GM12892 (cell line): ENCODE results near the gene CPLANE1.
A peak's percentile ranks its signal among the peaks of the same experiment; 100 is the strongest.
"Not testable (repeated sequence)": the region's sequence is repeated elsewhere in the genome, so short reads cannot be mapped to it uniquely, and the experiment has no call there.

Experiments
- DNase-seq: peaks from one replicate; pipeline ENCODE4 v3.0.0; 2011; ENCODE audit not compliant: insufficient read length
- FAIRE-seq: peaks from 2 replicates; lab custom pipeline; 2011; peaks lifted over from hg19 to GRCh38; lab: Jason Lieb, UNC
- POLR2A ChIP-seq: IDR thresholded peaks from 2 replicates; pipeline ENCODE4 v1.6.1; 2011; ENCODE audit warnings: low read depth, low read length, control low read depth
- POLR2AphosphoS5 ChIP-seq: IDR thresholded peaks from 2 replicates; pipeline ENCODE4 v1.6.1; 2011; ENCODE audit warnings: low read depth, low read length, control low read depth
- TAF1 ChIP-seq: IDR thresholded peaks from 2 replicates; pipeline ENCODE4 v1.6.1; 2011; ENCODE audit warnings: low read depth, mild to moderate bottlenecking, control low read depth, low read length, borderline replicate concordance

CPLANE1 gene

DNA sequence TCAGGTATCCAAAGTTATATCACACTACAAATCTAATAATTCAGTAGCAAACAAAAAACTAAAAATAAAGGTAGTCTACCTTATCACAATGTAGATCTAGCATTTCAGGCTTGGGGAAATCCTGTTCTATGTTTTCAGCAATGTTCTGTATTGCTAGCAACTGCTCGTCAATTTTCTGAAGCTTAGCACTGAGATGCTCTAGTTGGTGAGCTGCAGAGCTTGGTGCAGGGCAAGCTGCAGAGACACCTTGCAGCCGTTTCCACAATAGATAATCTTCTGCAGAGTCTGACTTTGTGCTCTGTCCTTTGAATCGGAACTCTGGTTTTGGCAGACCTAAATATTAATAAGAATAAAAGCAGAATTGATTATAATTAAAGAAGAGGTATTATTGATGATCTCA, 95.5 kb downstream of the CPLANE1 start:
- DNase-seq (no peak), FAIRE-seq (no peak)
- no peak for TF ChIP-seq TAF1
- no peak for TF ChIP-seq POLR2AphosphoS5
- no peak for TF ChIP-seq POLR2A

DNA sequence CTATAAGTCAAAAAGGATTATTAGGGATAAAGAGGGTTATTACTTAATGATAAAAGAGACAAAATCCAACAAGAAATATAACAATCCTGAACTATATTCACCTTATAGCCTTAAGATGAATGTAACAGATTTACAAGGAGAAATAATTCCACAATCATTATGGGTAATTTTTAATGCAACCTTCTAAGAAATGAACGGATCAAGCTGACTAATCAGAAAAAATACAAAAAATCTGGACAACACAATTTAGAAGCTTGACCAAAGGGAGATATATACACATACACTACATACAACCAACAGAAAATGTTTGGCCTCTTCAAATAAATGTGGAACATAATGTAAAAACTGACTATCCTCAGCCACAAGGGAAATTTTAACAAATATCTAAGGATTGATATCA, 102.3 kb downstream of the CPLANE1 start:
- no peak for DNase-seq
- no peak for TF ChIP-seq POLR2AphosphoS5
- no peak for TF ChIP-seq POLR2A
- TF ChIP-seq TAF1, result no peak
- no peak for FAIRE-seq

DNA sequence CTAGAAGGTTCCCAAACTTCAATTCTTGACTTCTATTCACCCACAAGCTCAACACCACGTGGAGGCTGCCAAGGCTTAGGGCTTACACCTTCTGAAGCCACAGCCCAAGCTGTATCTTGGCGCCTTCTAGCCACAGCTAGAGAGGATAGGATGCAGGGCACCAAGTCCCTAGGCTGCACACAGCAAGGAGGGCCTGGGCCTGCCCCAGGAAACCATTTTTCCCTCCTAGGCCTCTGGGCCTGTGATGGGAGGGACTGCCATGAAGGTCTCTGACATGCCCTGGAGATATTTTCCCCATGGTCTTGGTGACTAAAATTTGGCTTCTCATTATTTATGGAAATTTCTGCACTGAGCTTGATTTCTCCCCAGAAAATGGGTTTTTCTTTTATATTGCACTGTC, 112.5 kb downstream of the CPLANE1 start:
- FAIRE-seq, result no peak
- no peak for DNase-seq
- TF ChIP-seq POLR2A (no peak), TAF1 (no peak), POLR2AphosphoS5 (no peak)

DNA sequence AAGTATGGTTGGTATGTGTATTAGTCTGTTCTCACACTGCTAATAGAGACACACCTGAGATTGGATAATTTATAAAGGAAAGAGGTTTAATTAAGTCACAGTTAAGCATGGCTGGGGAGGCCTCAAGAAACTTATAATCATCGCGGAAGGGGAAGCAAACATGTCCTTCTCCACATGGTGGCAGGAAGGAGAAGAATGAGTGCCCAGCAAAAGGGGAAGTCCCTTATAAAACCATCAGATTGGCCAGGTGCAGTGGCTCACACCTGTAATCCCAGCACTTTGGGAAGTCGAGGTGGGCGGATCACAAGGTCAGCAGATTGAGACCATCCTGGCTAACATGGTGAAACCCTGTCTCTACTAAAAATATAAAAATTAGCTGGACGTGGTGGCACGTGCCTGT, 113.9 kb downstream of the CPLANE1 start:
- not testable (repeated sequence) for FAIRE-seq, DNase-seq

DNA sequence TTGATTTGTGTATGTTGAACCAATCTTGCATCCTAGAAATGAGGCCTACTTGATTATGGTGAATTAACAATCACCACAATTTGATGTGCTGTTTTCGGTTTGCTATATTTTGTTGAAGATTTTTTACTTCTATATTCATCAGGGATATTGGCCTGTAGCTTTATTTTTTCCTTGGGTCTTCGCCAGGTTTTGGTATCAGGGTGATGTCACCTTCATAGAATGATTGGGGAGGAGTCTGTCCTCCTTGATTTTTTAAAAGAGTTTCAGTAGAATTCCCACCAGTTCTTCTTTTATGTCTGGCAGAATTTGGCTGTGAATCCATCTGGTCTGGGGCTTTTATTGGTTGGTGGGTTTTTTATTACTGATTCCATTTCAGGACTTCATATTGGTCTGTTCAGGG, 115.2 kb downstream of the CPLANE1 start:
- FAIRE-seq, result no peak
- no peak for DNase-seq

DNA sequence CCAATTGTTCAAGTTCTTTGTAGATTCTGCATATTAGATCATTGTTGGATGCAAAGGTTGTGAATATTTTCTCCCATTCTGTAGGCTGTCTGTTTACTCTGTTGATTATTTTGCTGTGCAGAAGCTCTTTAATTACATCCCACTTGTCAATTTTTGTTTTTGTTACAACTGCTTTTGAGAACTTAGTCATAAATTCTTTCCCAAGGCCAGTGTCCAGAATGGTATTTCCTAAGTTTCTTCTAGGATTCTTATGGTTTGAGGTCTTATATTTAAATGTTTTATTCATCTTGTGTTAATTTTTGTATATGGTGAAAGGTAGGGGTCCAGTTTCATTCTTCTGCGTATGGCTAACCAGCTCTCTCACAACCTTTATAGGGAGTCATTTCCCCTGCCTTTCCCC, 116.5 kb downstream of the CPLANE1 start:
- FAIRE-seq (no peak), DNase-seq (no peak)
- TF ChIP-seq POLR2AphosphoS5, result no peak
- TF ChIP-seq POLR2A, result no peak
- TF ChIP-seq TAF1, result no peak

More for the DNA sequence above, 115.2 kb downstream of the CPLANE1 start:
- TF ChIP-seq POLR2AphosphoS5 (no peak), TAF1 (no peak), POLR2A (no peak)

DNA sequence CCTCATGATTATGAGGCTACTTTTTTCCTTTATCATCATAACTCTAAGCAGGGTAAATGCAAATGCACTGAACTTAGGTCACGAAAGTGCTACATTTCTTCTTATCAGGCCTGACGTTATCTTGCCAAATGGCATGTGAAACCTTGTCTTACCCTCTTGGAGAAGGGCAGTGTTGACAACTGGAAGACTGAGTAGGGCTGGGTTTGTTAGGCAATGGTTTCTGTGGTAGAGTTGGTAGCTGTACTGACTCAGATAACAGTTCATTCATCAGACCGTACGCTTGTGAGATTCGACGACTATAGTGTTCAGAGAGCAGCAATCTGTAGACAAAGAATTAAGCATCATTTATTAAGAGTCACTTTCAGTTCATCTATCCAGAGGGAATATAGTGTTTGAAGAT, 127.7 kb downstream of the CPLANE1 start:
- no peak for TF ChIP-seq TAF1
- TF ChIP-seq POLR2A, result no peak
- TF ChIP-seq POLR2AphosphoS5, result no peak
- FAIRE-seq (peak; percentile 48), DNase-seq (no peak)

DNA sequence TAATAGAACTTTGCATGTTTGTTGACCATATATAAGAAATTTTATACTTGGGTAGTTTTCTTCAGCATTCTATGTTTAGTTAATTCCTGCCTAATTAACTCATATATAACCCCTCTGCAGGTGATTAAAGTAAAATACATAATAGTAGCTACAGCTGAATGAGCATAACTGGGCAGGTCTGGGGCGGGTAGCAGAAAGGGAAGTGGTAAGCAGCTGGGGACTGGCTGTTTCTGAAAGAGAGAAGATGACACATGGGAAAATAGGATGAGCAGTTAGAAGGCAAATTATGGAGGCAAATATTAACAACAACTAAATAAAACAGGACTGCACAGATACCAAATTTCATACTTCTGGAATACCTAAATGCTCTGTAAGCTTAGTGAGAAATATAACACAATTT, 128.1 kb downstream of the CPLANE1 start:
- FAIRE-seq, result no peak
- DNase-seq, result no peak
- TF ChIP-seq POLR2A (no peak), POLR2AphosphoS5 (no peak), TAF1 (no peak)

DNA sequence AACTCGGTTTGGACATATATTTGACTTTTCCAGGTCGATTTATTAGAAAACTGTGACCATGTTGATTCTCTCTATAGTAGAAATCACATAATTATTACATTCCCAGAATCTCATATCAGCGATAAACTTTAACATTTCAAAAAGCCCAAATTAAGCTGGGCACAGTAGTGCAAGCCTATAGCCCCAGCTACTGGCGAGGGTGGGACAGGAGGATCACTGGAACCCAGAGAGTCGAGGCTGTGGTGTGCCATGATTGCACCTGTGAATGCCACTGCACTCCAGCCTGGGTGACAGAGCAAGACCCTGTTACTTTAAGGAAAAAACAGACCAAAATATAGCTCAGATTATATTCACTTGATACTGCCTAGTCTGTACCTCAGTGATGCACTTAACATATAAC, 128.9 kb downstream of the CPLANE1 start:
- FAIRE-seq (no peak), DNase-seq (no peak)
- TF ChIP-seq POLR2A, result no peak
- TF ChIP-seq TAF1, result no peak
- no peak for TF ChIP-seq POLR2AphosphoS5

DNA sequence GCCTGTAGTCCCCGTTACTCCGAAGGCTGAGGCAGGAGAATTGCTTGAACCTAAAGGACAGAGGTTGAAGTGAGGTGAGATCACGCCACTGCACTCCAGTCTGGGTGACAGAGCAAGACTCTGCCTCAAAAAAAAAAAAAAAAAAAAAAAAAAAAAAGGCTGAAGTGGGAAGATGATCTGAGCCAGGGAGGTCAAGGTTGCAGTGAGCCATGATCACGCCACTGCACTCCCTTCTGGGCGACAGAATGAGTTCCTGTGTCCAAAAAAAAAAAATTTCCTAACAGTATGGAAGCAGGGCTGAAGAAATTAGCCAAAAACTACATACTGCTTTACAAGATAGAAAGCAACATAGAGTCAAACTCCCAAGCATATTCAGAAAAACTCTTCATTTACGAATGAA, 132.8 kb downstream of the CPLANE1 start:
- DNase-seq, result no peak
- no peak for FAIRE-seq
- TF ChIP-seq POLR2AphosphoS5, result no peak
- TF ChIP-seq TAF1, result no peak
- TF ChIP-seq POLR2A, result no peak

DNA sequence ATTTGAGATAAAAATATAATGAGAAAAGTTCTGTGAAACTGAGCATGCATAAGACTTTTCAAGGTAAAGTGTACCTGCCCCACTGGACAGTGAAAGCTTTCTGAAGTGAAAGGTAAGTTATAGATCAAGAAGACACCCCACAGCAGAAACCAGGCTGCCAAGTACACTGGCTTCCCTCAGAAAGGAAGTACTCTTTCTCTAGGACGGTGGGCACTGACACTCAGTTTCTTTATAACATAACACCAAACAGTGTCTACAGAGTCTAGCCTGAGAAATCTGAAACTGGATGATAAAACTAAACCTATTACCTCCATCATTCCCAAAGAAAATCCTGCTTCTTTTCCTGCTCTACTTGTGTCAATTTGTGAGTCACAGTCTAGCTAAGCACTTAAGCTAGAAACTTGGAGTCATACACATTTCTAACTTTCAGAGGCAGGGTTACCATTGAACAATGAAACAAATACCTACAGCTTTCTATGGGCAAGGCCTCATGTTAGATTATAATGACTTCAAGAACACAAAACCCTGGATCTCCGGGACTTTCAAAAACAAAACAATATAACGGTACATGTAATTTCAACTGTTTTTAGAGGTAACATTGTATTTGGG, 136.7 kb downstream of the CPLANE1 start:
- FAIRE-seq (peak; percentile 44), DNase-seq (no peak)
- TF ChIP-seq TAF1 (no peak), POLR2A (no peak), POLR2AphosphoS5 (no peak)

DNA sequence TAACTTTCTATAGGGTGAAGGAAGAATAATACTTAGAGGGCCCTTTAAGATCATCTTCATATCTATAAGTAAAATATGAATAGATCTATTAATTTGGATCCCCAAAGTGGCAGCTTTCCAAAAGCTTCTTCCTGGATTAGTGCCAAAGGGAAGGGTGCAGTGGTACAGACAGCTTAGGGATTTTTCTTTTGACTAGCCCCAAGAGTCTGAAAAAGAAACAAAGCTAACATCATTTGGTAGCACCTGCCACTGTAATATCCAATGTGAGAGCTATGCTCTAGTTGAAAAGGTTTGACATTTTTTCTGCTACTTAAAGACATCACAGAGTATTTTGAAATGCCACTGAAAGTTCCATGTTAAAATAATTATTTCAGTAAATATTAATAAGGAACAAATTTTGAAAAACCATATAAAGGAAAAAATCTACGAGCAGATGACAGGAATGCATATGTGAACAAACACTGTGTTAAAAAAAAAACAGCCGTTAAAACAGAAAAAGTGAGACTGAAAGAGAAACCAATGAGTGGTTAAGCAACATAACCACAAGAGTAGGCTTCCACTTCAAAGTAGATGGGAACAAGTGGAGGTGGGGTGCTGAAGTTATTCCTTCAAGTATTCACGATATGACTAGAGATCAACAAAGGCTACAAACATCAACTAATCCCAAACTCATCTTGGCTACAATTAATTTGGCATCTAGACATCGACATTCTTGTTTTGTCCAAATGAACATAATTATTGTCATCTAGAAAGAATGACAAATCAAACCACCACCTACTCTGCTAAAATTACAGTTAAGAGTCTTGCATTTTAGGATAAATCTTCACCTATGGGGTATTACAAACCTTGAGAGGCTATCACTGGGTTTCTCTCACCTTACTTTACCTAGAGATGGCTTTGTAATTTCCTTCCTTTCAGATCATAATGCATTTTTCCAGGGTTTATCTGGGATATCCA, 137.5 kb downstream of the CPLANE1 start:
- FAIRE-seq (peak; percentile 86), DNase-seq (peak; percentile 16)

More for the DNA sequence above, 137.5 kb downstream of the CPLANE1 start:
- TF ChIP-seq POLR2AphosphoS5, result no peak
- TF ChIP-seq TAF1, result no peak
- TF ChIP-seq POLR2A, result no peak
